Measurements from ENCODE around the gene BUB1B.
"Not testable (repeated sequence)": the region's sequence is repeated elsewhere in the genome, so short reads cannot be mapped to it uniquely, and the experiment has no call there.

The BUB1B gene

GRCh38 chr15:40160689-40161688 is at the start of gene BUB1B:
Gene BUB1B, plus strand, starts transcription at chr15:40161069. Its CDS starts 152 bp downstream, at chr15:40161221.
- DNase-seq (ENCODE audit: insufficient read length, low spot score) (peak; percentile 91), FAIRE-seq (no peak)
- no peak for TF ChIP-seq CTCF (IDR thresholded peaks at IDR 0.05; ENCODE audit: insufficient read depth, missing control alignments)

GRCh38 chr15:40111888-40112287 is 49.0 kb upstream of the BUB1B start:
- FAIRE-seq = no peak
- peak; percentile 6 for DNase-seq (ENCODE audit: insufficient read length, low spot score)
- no peak for TF ChIP-seq CTCF (IDR thresholded peaks at IDR 0.05; ENCODE audit: insufficient read depth, missing control alignments)

- no peak for TF ChIP-seq CTCF (IDR thresholded peaks at IDR 0.05; ENCODE audit: insufficient read depth, missing control alignments)
- DNase-seq (ENCODE audit: insufficient read length, low spot score) (no peak), FAIRE-seq (no peak)
Observed at GRCh38 chr15:40112789-40113188, 48.1 kb upstream of the BUB1B start.

- FAIRE-seq (no peak), DNase-seq (ENCODE audit: insufficient read length, low spot score) (peak; percentile 11)
- no peak for TF ChIP-seq CTCF (IDR thresholded peaks at IDR 0.05; ENCODE audit: insufficient read depth, missing control alignments)
Observed at GRCh38 chr15:40114218-40114617, 46.7 kb upstream of the BUB1B start.

- DNase-seq (ENCODE audit: insufficient read length, low spot score); FAIRE-seq: not testable (repeated sequence)
Observed at GRCh38 chr15:40115106-40115505, 45.8 kb upstream of the BUB1B start.

GRCh38 chr15:40115670-40116093 is 45.2 kb upstream of the BUB1B start:
- no peak for FAIRE-seq
- no peak for DNase-seq (ENCODE audit: insufficient read length, low spot score)
- TF ChIP-seq CTCF (IDR thresholded peaks at IDR 0.05; ENCODE audit: insufficient read depth, missing control alignments) = no peak

- no peak for FAIRE-seq
- no peak for TF ChIP-seq CTCF (IDR thresholded peaks at IDR 0.05; ENCODE audit: insufficient read depth, missing control alignments)
Observed at GRCh38 chr15:40118473-40118872, 42.4 kb upstream of the BUB1B start.

More at GRCh38 chr15:40118473-40118872, 42.4 kb upstream of the BUB1B start:
- DNase-seq (ENCODE audit: insufficient read length, low spot score) = no peak
